Duodenal mucosa (tissue), 2 donors: ENCODE data around the gene PACS2.

Experiments
- H3K27ac ChIP-seq: one replicate; pipeline ENCODE4 v1.7.0; 2013; ENCODE audit warnings: low read depth, low read length
- H3K27me3 ChIP-seq, 2 donors: one replicate each; pipeline ENCODE4 v1.7.0; 2013; ENCODE audit warnings: low read length in 2 of 2, control low read depth in 1 of 2; ENCODE audit not compliant: insufficient read depth in 2 of 2, control insufficient read depth in 1 of 2
- H3K36me3 ChIP-seq, 2 donors: one replicate each; pipeline ENCODE4 v1.7.0; 2013; ENCODE audit warnings: low read length in 2 of 2, control low read depth in 1 of 2; ENCODE audit not compliant: insufficient read depth in 2 of 2, control insufficient read depth in 1 of 2
- H3K4me1 ChIP-seq, 2 donors: one replicate each; pipeline ENCODE4 v1.7.0; 2013; ENCODE audit warnings: low read length in 2 of 2, control low read depth in 1 of 2; ENCODE audit not compliant: insufficient read depth in 2 of 2, control insufficient read depth in 1 of 2
- H3K4me3 ChIP-seq, 2 donors: one replicate each; pipeline ENCODE4 v1.7.0; 2013; ENCODE audit warnings: low read length in 2 of 2, low read depth in 1 of 2
- H3K9ac ChIP-seq, 2 donors: one replicate each; pipeline ENCODE4 v1.7.0; 2013; ENCODE audit warnings: low read length in 2 of 2, low read depth in 1 of 2
- H3K9me3 ChIP-seq, 2 donors: one replicate each; pipeline ENCODE4 v1.7.0; 2013; ENCODE audit warnings: low read length in 2 of 2, control low read depth in 1 of 2; ENCODE audit not compliant: control insufficient read depth in 1 of 2

PACS2 gene

GRCh38 chr14:105440992-105441391 is 126.4 kb downstream of the PACS2 start:
- no peak overlapping the region for H3K27ac ChIP-seq
- H3K4me1 ChIP-seq, result no peaks in the 10 kb centered on the region
- no peak overlapping the region for H3K4me3 ChIP-seq
- no peaks in the 10 kb centered on the region for H3K9me3 ChIP-seq
- H3K9ac ChIP-seq, result no peak overlapping the region
- peaks cover 0 to 22% of the 10 kb centered on the region in 2 donors for H3K36me3 ChIP-seq
- no peaks in the 10 kb centered on the region for H3K27me3 ChIP-seq

GRCh38 chr14:105442125-105442524 is 127.6 kb downstream of the PACS2 start:
- Histone ChIP-seq H3K9ac (no peak overlapping the region), H3K27ac (no peak overlapping the region), H3K27me3 (no peaks in the 10 kb centered on the region), H3K4me1 (no peaks in the 10 kb centered on the region), H3K9me3 (no peaks in the 10 kb centered on the region), H3K36me3 (peaks cover 0 to 22% of the 10 kb centered on the region in 2 donors), H3K4me3 (no peak overlapping the region)

GRCh38 chr14:105442834-105443233 is 128.3 kb downstream of the PACS2 start:
- Histone ChIP-seq H3K36me3 (peaks cover 0 to 22% of the 10 kb centered on the region in 2 donors), H3K4me3 (no peak overlapping the region), H3K27ac (no peak overlapping the region), H3K9me3 (no peaks in the 10 kb centered on the region), H3K9ac (no peak overlapping the region), H3K4me1 (no peaks in the 10 kb centered on the region), H3K27me3 (no peaks in the 10 kb centered on the region)

- no peak overlapping the region for H3K27ac ChIP-seq
- H3K4me1 ChIP-seq, result no peaks in the 10 kb centered on the region
- H3K4me3 ChIP-seq, result no peak overlapping the region
- no peaks in the 10 kb centered on the region for H3K27me3 ChIP-seq
- no peaks in the 10 kb centered on the region for H3K9me3 ChIP-seq
- peaks cover 0 to 17% of the 10 kb centered on the region in 2 donors for H3K36me3 ChIP-seq
- H3K9ac ChIP-seq, result no peak overlapping the region
Measured at GRCh38 chr14:105444859-105445258, 130.3 kb downstream of the PACS2 start.

GRCh38 chr14:105445290-105445689 is 130.7 kb downstream of the PACS2 start:
- Histone ChIP-seq H3K27me3 (no peaks in the 10 kb centered on the region), H3K4me1 (no peaks in the 10 kb centered on the region), H3K4me3 (no peak overlapping the region), H3K27ac (no peak overlapping the region), H3K36me3 (peaks cover 0 to 18% of the 10 kb centered on the region in 2 donors), H3K9ac (no peak overlapping the region), H3K9me3 (no peaks in the 10 kb centered on the region)

- Histone ChIP-seq H3K27me3 (no peaks in the 10 kb centered on the region), H3K36me3 (peaks cover 0 to 21% of the 10 kb centered on the region in 2 donors), H3K4me3 (no peak overlapping the region), H3K9ac (no peak overlapping the region), H3K9me3 (no peaks in the 10 kb centered on the region), H3K27ac (no peak overlapping the region), H3K4me1 (no peaks in the 10 kb centered on the region)
Measured at GRCh38 chr14:105445901-105446845, 131.6 kb downstream of the PACS2 start.

GRCh38 chr14:105446971-105447370 is 132.4 kb downstream of the PACS2 start:
- Histone ChIP-seq H3K9ac (no peak overlapping the region), H3K4me3 (no peak overlapping the region), H3K36me3 (peaks cover 0 to 26% of the 10 kb centered on the region in 2 donors), H3K9me3 (no peaks in the 10 kb centered on the region), H3K27ac (no peak overlapping the region), H3K27me3 (no peaks in the 10 kb centered on the region), H3K4me1 (no peaks in the 10 kb centered on the region)
